Lung (tissue), 12 donors: Measurements from ENCODE around the gene GLB1L2. TPM values are rescaled to one million over a fixed set of nuclear protein-coding genes. Genes with fewer than 3 reads are reported as not detected.

Experiments
- ATAC-seq: fragments of 200-7000 bp; cut with Tn5 transposase; one replicate; pipeline ENCODE4 v1.9.1; 2020; ENCODE audit warnings: moderate number of reproducible peaks; ENCODE audit not compliant: insufficient read depth, low FRiP score
- DNase-seq, 3 donors: peaks; one replicate each; pipeline ENCODE4 v3.0.0-alpha.2; 2013 to 2017
- H3K27ac ChIP-seq, 2 donors: one replicate each; pipeline ENCODE4 v1.5.1; 2013; ENCODE audit warnings: mild to moderate bottlenecking in 2 of 2, moderate library complexity in 2 of 2, control low read depth in 1 of 2, inconsistent platforms in 1 of 2, low read depth in 1 of 2, low read length in 1 of 2
- H3K27me3 ChIP-seq, 3 donors: one replicate each; pipeline ENCODE4 v1.5.1; 2013; ENCODE audit warnings: low read length in 2 of 3; ENCODE audit not compliant: control insufficient read depth in 3 of 3, insufficient read depth in 3 of 3
- H3K36me3 ChIP-seq, 4 donors: one replicate each; pipeline ENCODE4 v1.5.1; 2013; ENCODE audit warnings: low read length in 4 of 4, mild to moderate bottlenecking in 1 of 4, moderate library complexity in 1 of 4; ENCODE audit not compliant: control insufficient read depth in 4 of 4, insufficient read depth in 4 of 4
- H3K4me1 ChIP-seq, 5 donors: one replicate each; pipeline ENCODE4 v1.5.1; 2013; ENCODE audit warnings: low read length in 5 of 5, mild to moderate bottlenecking in 2 of 5, moderate library complexity in 1 of 5; ENCODE audit not compliant: control insufficient read depth in 5 of 5, insufficient read depth in 5 of 5
- H3K4me3 ChIP-seq: one replicate; pipeline ENCODE4 v1.5.1; 2013; ENCODE audit warnings: mild to moderate bottlenecking, control low read depth, moderate library complexity
- H3K9ac ChIP-seq, 2 donors: one replicate each; pipeline ENCODE4 v1.5.1; 2013; ENCODE audit warnings: low read length in 2 of 2, control low read depth in 1 of 2; ENCODE audit not compliant: insufficient read depth in 1 of 2
- H3K9me3 ChIP-seq, 4 donors: one replicate each; pipeline ENCODE4 v1.5.1; 2013; ENCODE audit warnings: low read length in 3 of 4, mild to moderate bottlenecking in 1 of 4, moderate library complexity in 1 of 4; ENCODE audit not compliant: control insufficient read depth in 4 of 4, insufficient read depth in 3 of 4
- CTCF ChIP-seq: IDR thresholded peaks from 2 replicates; pipeline ENCODE4 v1.5.1; 2012; ENCODE audit warnings: mild to moderate bottlenecking; ENCODE audit errors: control extremely low read depth, extremely low read depth
- WGBS, 2 donors: extraction: QIAGEN DNeasy Blood & Tissue Kit; methylation state at CpG; one replicate each; pipeline ENCODE4 v1.1.7; 2013; 5-methylcytosine and 5-hydroxymethylcytosine counted together
- polyA plus RNA-seq, 2 donors: library from polyadenylated mRNA; stranded (reverse); fragments of 200-250 nt; gene quantifications; one replicate each; pipeline ENCODE4 v1.2.1, GENCODE V29; 2013
- total RNA-seq, 2 donors: library from RNA; depleted of rRNA in 1 of 2; stranded (reverse); fragments of >200 nt in 1 of 2; gene quantifications; one replicate each; pipeline ENCODE4 v1.2.1, GENCODE V29; 2014 to 2021
- donor health status: control.
- donor health status: control.
- donor health status: Bipolar disorder and iron deficiency.
- donor health status: healthy.
- donor health status: DM: yes; HTN: yes; CAD: no.

Gene GLB1L2
- total and polyA plus RNA-seq, 4 donors: 7.1 to 13.6 (median 9.3) TPM

- no peak overlapping the region for H3K27ac ChIP-seq
- H3K36me3 ChIP-seq: no peaks in the 10 kb centered on the region
- no peak for TF ChIP-seq CTCF
- no peak overlapping the region for H3K4me3 ChIP-seq
- ATAC-seq (no peak), DNase-seq (no peak)
- H3K9me3 ChIP-seq: peaks cover 0 to 5% (median 0%) of the 10 kb centered on the region in 4 donors
- 80 to 91% methylated on average over 7 to 8 of the region's 8 CpGs for WGBS, 2 donors
- peaks cover 0 to 13% (median 9%) of the 10 kb centered on the region in 3 donors for H3K27me3 ChIP-seq
- no peak overlapping the region for H3K9ac ChIP-seq
- no peaks in the 10 kb centered on the region for H3K4me1 ChIP-seq
These were observed 73.6 kb downstream of the GLB1L2 start for GRCh38 chr11:134405436-134405835.

- ATAC-seq: no peak
- H3K36me3 ChIP-seq: no peaks in the 10 kb centered on the region
- peaks cover 0 to 8% (median 0%) of the 10 kb centered on the region in 4 donors for H3K9me3 ChIP-seq
- WGBS, 2 donors: 65 to 73% methylated on average over 9 of the region's 9 CpGs
- no peak for DNase-seq
- no peak overlapping the region for H3K9ac ChIP-seq
- H3K27me3 ChIP-seq: peaks cover 0 to 17% (median 13%) of the 10 kb centered on the region in 3 donors
- no peak for TF ChIP-seq CTCF
- no peaks in the 10 kb centered on the region for H3K4me1 ChIP-seq
- H3K4me3 ChIP-seq: no peak overlapping the region
- no peak overlapping the region for H3K27ac ChIP-seq
These were observed 74.1 kb downstream of the GLB1L2 start for GRCh38 chr11:134405841-134406240.

GRCh38 chr11:134406264-134407185 is 74.7 kb downstream of the GLB1L2 start:
- peaks cover 0 to 8% (median 0%) of the 10 kb centered on the region in 4 donors for H3K9me3 ChIP-seq
- H3K9ac ChIP-seq: no peak overlapping the region
- no peak for ATAC-seq
- 79 to 82% methylated on average over 11 of the region's 11 CpGs for WGBS, 2 donors
- TF ChIP-seq CTCF: no peak
- no peak for DNase-seq
- H3K27me3 ChIP-seq: peaks cover 0 to 24% (median 18%) of the 10 kb centered on the region in 3 donors
- H3K4me1 ChIP-seq: peaks cover 0 to 2% (median 0%) of the 10 kb centered on the region in 5 donors
- no peak overlapping the region for H3K4me3 ChIP-seq
- H3K36me3 ChIP-seq: no peaks in the 10 kb centered on the region
- no peak overlapping the region for H3K27ac ChIP-seq
